Measurements from ENCODE around the gene MRTFB. TPM values are rescaled to one million over a fixed set of nuclear protein-coding genes. Genes with fewer than 3 reads are reported as not detected.

The MRTFB gene
- total and polyA plus RNA-seq, 9 donors, result 7.2 to 45.6 (median 36.6) TPM

- no peak for DNase-seq
- TF ChIP-seq, protein P1, sequence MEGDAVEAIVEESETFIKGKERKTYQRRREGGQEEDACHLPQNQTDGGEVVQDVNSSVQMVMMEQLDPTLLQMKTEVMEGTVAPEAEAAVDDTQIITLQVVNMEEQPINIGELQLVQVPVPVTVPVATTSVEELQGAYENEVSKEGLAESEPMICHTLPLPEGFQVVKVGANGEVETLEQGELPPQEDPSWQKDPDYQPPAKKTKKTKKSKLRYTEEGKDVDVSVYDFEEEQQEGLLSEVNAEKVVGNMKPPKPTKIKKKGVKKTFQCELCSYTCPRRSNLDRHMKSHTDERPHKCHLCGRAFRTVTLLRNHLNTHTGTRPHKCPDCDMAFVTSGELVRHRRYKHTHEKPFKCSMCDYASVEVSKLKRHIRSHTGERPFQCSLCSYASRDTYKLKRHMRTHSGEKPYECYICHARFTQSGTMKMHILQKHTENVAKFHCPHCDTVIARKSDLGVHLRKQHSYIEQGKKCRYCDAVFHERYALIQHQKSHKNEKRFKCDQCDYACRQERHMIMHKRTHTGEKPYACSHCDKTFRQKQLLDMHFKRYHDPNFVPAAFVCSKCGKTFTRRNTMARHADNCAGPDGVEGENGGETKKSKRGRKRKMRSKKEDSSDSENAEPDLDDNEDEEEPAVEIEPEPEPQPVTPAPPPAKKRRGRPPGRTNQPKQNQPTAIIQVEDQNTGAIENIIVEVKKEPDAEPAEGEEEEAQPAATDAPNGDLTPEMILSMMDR (IDR thresholded peaks at IDR 0.05), result no peak
- TF ChIP-seq EP300 (IDR thresholded peaks at IDR 0.05), result no peak
- TF ChIP-seq POLR2A (IDR thresholded peaks at IDR 0.05), result no peak
- no peaks in the 10 kb centered on the region for H3K36me3 ChIP-seq
- no peaks in the 10 kb centered on the region for H3K9me3 ChIP-seq
- no peak overlapping the region for H3K27ac ChIP-seq
- intact Hi-C loops (cut with DNase I), result no loop called here
- 73 to 90% (median 81%) methylated on average over 3 of the region's 3 CpGs for WGBS, 3 donors
- H3K27me3 ChIP-seq, result no peaks in the 10 kb centered on the region
- H3K4me1 ChIP-seq (ENCODE audit: insufficient read depth), result peaks cover 2% of the 10 kb centered on the region
- H3K4me3 ChIP-seq, result no peak overlapping the region
Measured at GRCh38 chr16:14168146-14168545, 97.0 kb downstream of the MRTFB start.

GRCh38 chr16:14172200-14172809, 101.2 kb downstream of the MRTFB start:
- WGBS, 3 donors, result 81 to 92% (median 83%) methylated on average over 3 of the region's 3 CpGs
- Histone ChIP-seq H3K9me3 (no peaks in the 10 kb centered on the region), H3K27me3 (no peaks in the 10 kb centered on the region)

GRCh38 chr16:14175086-14175485, 104.0 kb downstream of the MRTFB start:
- WGBS, 3 donors, result 82 to 96% (median 89%) methylated on average over 3 of the region's 3 CpGs
- no peak overlapping the region for H3K27ac ChIP-seq

More at GRCh38 chr16:14172200-14172809, 101.2 kb downstream of the MRTFB start:
- Histone ChIP-seq H3K4me3 (no peak overlapping the region), H3K36me3 (no peaks in the 10 kb centered on the region), H3K4me1 (ENCODE audit: insufficient read depth) (no peaks in the 10 kb centered on the region), H3K27ac (no peak overlapping the region)
- intact Hi-C loops (cut with DNase I), result no loop called here
- no peak for DNase-seq
- TF ChIP-seq POLR2A (IDR thresholded peaks at IDR 0.05) (no peak), EP300 (IDR thresholded peaks at IDR 0.05) (no peak)
- TF ChIP-seq, protein P1 (IDR thresholded peaks at IDR 0.05), result no peak

DNA sequence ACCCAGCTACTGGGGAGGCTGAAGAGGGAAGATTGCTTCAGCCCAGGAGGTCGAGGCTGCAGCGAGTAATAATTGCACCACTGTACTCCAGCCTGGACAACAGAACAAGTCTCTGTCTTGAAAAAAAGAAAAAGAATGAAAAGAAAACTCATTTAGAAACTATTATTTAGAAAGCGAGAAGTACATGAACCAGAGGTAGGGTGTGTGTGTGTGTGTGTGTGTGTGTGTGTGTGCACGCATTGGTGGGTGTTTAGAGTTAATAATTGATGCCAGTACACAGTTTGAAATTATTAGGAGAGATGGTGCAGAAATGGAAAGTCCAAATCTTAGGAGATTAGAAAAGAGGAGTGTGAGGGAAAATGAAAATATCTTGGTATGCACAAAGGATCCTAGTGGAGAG, 106.6 kb downstream of the MRTFB start:
- no peaks in the 10 kb centered on the region for H3K9me3 ChIP-seq
- no peak for DNase-seq
- no peaks in the 10 kb centered on the region for H3K4me1 ChIP-seq (ENCODE audit: insufficient read depth)
- no peak overlapping the region for H3K27ac ChIP-seq
- H3K4me3 ChIP-seq, result no peak overlapping the region
- whole genome bisulfite sequencing, 3 donors, result 91 to 98% (median 96%) methylated on average over 4 of the region's 4 CpGs
- intact Hi-C loops (cut with DNase I), result no loop called here
- H3K27me3 ChIP-seq, result no peaks in the 10 kb centered on the region
- TF ChIP-seq POLR2A (IDR thresholded peaks at IDR 0.05) (no peak), EP300 (IDR thresholded peaks at IDR 0.05) (no peak)
- TF ChIP-seq, protein P1 (IDR thresholded peaks at IDR 0.05), result no peak
- no peaks in the 10 kb centered on the region for H3K36me3 ChIP-seq

More at GRCh38 chr16:14175086-14175485, 104.0 kb downstream of the MRTFB start:
- H3K4me1 ChIP-seq (ENCODE audit: insufficient read depth), result no peaks in the 10 kb centered on the region
- no peak overlapping the region for H3K4me3 ChIP-seq
- no peaks in the 10 kb centered on the region for H3K27me3 ChIP-seq
- no peak for DNase-seq
- H3K36me3 ChIP-seq, result no peaks in the 10 kb centered on the region
- TF ChIP-seq, protein P1 (IDR thresholded peaks at IDR 0.05), result no peak
- no peak for TF ChIP-seq POLR2A (IDR thresholded peaks at IDR 0.05)
- no peaks in the 10 kb centered on the region for H3K9me3 ChIP-seq
- intact Hi-C loops (cut with DNase I), result no loop called here
